Muscle of arm (tissue), 12 donors: Measurements from ENCODE around the gene CTPS1. TPM values are rescaled to one million over a fixed set of nuclear protein-coding genes. Genes with fewer than 3 reads are reported as not detected.

Experiments
- DNase-seq: peaks from one replicate; pipeline ENCODE4 v3.0.0-alpha.2; 2013
- polyA plus RNA-seq, 12 donors: library from polyadenylated mRNA; unstranded; fragments of 120-200 nt; gene quantifications; one replicate each; pipeline ENCODE4 v1.2.1, GENCODE V29; 2013; ENCODE audit not compliant: insufficient read length in 12 of 12

CTPS1 gene
- polyA plus RNA-seq, 12 donors: 13.2 to 27.5 (median 20.3) TPM; not detected in 1

DNA sequence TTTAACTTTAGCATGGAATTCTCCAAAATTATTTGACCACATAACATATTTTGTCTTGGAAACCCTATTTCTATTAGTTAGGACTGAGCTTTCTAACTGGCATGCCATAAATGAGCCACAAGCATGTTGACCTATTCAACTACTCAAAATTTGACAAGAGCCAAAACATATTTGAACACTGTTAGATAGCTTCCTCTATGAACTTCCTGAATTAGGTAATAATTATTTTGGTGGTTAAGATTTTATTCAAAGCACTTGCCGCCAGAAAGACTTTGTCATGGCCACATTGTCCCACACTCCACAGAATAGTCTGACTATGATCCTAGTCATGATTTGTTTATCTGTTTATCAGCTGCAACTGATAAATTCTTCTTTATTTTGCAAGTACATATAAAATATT is 23.1 kb upstream of the CTPS1 start:
- DNase-seq: no peak

DNA sequence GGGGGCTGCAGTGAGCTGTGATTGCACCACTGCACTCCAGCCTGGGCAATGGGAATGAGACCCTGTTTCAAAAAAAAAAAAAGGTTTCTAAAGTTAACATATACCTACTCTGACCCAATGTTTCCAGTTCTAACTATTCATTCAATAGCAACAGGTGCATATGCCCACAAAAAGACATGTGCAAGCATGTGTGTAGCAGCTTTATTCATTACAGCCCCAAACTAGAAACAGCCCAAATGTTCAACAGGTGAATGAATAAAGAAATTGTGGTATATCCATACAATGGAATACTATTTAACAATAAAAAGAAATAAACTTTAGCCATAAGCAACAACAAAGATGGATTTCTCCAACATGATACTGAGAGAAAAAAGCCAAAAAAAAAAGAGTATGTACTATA is 21.3 kb upstream of the CTPS1 start:
- DNase-seq: no peak

- no peak for DNase-seq
Observed at GRCh38 chr1:40965531-40965930, 14.0 kb upstream of the CTPS1 start.

- no peak for DNase-seq
Observed at GRCh38 chr1:40966417-40966816, 13.1 kb upstream of the CTPS1 start.

DNA sequence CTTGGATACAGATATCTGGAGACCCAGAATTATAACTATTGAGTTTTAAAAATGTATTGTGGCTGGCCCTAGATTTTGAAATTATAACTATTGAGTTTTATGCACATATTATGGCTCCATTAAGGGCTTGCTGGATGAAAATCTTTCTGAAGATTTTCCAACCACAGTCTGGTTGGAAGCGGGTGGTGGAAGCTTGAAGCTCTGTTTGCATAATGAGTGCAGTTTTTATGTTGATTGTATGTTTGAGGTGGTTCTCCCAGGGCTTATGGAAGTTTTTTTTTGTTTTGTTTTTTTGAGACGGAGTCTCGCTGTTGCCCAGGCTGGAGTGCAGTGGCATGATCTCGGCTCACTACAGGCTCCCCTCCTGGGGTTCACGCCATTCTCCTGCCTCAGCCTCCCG is 10.1 kb upstream of the CTPS1 start:
- DNase-seq: no peak

DNA sequence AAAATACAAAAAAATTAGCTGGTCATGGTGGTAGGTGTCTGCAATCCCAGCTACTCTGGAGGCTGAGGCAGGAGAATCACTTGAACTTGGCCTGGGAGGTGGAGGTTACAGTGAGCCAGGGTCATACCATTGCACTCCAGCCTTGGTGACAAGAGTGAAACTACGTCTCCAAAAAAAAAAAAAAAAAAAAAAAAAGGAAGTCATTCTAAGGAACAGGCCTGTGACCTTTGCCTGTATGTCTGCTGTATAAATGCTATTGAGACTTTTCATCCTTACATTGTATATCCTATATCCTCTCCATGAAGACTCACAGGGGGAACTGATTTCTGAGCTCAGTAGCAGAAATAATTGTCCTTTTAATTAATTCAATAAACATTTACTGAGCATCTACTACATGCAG is 7.5 kb upstream of the CTPS1 start:
- DNase-seq: no peak

DNA sequence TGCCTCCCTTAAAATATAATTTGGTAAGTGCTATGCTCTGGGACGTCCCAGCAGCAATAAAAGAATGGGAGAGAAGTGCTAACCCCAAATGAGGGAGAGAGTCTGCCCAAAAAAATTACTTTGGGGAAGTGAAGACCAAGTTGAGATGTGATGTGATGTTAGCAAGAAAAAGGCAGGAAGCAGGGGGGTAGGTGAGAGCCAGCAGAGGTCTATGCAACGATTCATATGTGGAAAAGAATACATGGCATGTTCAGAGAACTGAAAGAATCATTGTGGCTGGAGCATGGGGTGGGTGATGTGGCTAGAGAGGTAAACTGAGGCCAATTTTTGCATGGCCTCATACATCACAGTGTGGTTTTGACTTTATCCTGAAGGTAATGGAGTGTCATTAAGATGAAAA is 5.6 kb upstream of the CTPS1 start:
- DNase-seq: no peak

DNA sequence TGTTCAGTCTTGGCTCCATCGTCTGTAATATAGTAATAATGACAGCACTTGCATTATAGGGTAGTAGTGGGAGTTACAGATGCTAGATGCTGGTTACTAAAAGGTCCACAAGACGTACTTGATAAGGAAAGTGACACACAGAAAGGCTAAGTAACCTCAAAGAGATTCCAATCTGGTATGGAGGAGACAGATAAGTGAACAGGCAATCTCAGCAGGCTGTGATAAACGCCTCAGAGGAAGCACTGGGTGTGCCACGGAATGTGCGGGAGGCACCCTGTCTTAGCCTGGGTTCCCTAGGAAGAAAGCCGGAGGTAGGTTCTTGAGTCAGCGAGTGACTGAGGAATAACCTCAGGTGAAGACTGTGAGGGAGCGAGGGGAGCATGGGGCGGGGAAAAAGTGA is 4.6 kb upstream of the CTPS1 start:
- no peak for DNase-seq

- no peak for DNase-seq
Observed at GRCh38 chr1:40976952-40977690, 2.4 kb upstream of the CTPS1 start.

- DNase-seq: no peak
Observed at GRCh38 chr1:40977716-40978115, 1.8 kb upstream of the CTPS1 start.

- DNase-seq: no peak
Observed at GRCh38 chr1:40978886-40979240, 633 bp upstream of the CTPS1 start.

DNA sequence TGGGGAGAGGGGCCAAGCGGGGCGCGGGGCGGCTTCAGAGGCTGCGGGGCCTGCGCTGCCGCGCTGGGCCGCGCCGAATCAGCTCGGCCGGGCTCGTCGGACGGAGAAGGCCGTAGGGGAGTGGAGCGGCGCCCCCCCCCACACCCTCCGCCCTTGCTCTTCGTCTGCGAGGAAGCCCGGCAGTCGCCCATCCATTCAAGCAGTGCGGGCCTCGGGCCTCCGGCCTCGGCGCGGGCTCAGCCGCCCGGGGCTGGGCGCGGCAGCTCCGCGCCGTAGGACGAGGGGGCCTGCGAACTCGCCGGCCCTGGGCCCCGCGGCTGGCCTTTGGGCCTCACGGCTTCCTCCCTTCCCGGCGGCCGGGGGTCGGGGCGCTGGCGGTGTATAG is 564 bp downstream of the CTPS1 start:
- DNase-seq: no peak

DNA sequence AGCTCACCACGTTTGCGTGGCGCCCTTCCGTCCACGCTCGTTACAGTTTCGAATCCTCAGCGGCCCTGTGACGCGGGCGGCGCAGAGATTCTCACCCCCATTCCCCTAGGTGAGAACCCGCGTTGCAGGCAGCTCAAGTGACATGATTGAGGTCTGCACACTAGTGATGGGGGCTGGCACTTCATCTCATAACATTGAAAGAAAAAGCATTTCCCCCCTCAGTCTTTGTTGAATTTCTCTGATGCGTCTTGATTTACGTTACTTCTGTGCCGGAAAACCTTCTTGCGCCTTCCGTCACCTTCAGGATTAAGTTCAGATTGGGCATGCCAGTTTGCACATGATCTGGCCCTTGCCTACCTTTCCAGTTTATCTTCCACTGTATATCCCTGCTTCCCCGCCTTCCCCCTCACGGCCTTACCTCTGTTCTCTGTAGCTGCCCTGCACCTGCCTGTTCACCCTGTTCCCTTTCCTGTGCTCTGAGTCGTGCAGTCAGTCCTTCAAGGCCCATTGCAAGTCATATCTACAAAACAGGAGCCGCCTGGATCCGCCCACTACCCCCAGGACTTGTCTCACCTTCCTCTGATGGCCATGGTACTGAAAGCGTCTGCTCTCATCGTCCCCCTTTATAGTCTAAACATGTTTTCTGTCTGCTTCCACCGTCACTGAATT is 1.1 kb downstream of the CTPS1 start:
- no peak for DNase-seq

DNA sequence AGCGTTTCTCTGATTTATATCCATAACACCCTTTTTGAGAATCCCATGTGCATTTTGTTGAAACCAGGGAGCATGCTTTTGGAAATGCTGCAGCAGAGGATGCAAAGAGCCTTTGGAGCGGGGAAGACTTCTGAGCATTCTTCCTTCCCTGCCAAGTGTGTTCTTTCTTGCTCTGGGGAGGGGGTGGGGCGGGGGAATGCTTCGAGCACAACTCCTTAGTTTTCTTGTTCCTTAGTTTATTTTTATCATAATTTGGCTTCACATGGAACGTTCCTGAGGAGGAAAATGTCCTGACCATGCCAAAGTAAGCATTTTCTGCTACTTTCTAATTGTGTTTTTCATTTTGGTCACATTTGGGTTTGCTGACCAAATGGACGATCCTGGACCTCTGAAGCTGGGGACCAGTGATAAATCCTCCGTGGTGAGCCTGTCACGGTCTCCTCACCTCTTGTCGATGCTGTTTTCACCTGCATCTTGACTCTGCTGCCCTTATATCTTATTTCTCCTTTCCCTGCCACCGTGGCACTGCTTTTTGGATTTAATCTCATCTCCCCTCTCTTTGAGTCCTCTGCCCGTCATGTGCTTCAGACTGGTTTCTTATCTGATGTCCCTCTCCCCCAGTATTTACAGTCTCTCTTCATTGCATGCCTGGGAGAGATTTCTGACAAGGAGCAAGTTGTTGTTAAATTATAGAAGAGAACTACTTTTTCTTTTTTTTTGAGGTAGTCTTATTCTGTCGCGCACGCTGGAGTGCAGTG is 2.4 kb downstream of the CTPS1 start:
- DNase-seq: no peak

GRCh38 chr1:40982721-40983120 is 3.2 kb downstream of the CTPS1 start:
- no peak for DNase-seq

GRCh38 chr1:40983286-40983685 is 3.8 kb downstream of the CTPS1 start:
- no peak for DNase-seq

DNA sequence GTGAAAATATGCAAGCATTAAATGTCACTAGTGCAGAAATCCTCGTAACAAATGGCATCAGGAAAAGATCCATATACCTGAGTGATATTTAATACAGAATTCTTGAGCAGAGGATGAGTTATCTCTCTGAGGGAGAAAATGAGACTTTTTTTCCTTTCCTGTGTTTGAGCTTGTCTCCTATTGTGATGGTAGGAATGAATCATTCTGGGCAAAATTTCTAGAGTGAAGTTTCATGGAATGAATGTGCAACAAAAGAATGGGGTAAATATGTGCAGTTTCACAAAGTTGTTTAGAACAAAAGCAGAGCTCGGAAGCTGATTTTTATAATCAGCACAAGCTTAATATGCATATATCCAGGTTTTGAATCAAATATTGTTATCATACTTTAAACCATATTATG is 4.6 kb downstream of the CTPS1 start:
- no peak for DNase-seq

DNA sequence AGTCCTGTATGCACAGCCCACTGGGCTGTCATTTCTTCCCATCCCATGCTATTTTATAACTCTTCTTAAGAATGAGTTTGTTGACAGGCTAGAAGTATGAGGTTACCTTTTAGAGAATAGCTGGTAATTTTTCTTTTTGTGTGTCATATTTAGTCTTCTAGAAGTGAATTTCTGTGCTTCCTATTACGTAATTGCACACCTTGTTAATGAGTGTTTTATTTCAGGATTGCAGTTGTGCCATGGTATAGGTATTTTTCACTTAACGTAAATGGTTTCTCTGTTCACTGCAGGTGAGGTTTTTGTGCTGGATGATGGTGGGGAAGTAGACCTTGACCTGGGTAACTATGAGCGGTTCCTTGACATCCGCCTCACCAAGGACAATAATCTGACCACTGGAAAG is 5.0 kb downstream of the CTPS1 start:
- DNase-seq: no peak

DNA sequence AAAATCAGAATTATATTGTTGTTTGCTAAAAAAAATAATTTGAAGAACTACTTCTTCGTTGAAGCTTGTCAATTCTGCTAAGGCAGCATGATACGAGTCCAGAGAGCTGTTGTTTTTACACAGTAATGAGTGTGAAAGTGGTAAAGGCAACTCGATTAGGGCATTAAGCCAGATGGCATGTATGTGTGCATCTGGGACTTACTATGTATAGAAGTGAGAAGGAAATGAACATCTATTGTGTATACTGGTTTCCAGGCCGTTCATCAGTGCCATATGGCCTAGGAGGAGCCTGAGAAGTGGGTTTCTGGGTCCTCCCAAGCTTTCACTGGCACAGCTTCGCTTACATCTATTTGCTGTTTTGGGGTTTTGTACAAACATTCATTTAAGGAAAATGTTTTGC is 5.7 kb downstream of the CTPS1 start:
- DNase-seq: no peak

DNA sequence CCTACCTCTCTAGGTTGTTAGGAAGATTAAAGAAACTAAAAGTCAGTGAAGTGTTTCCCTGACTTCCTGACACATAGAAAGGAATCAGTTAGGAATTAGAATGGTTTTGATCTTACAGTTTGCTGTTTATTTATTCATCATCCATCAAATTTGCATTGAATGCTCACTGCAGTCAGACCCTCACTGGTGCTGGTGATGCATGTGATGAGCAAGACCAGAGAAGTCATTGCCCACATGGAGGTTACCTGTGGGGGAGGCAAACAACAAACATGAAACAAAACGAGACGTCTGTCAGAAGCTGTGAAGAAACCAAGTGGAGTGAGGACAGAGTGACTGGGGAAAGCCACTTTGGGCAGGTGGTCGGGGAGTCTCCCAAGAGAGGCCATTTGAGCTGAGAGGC is 6.4 kb downstream of the CTPS1 start:
- no peak for DNase-seq

- no peak for DNase-seq
Observed at GRCh38 chr1:40986328-40986783, 6.9 kb downstream of the CTPS1 start.

- peak; percentile 71 for DNase-seq
Observed at GRCh38 chr1:40986956-40987355, 7.5 kb downstream of the CTPS1 start.
